HepG2 (cell line): Measurements from ENCODE around the gene ESRRG.

ENCODE experiments used
- CEBPB ChIP-seq: IDR thresholded peaks from 2 replicates; pipeline ENCODE4 v1.6.1; 2011; ENCODE audit warnings: low read depth, low read length, improper control_type of control experiment, borderline replicate concordance
- CREB1 ChIP-seq, 2 experiments: fragments of 450-650 bp in 1 of 2; IDR thresholded peaks; 2 replicates each; pipeline ENCODE4 v1.6.1; 2016 to 2017; ENCODE audit warnings: control low read depth in 1 of 2, mild to moderate bottlenecking in 1 of 2, missing compliant biosample characterization in 1 of 2, missing genetic modification characterization in 1 of 2
- CTCF ChIP-seq: sonication (generic); formaldehyde crosslinking; IDR thresholded peaks from 2 replicates; pipeline ENCODE4 v1.5.0; 2020; ENCODE audit warnings: mild to moderate bottlenecking, missing genetic modification reagents, moderate library complexity
- EZH2 ChIP-seq: conservative IDR thresholded peaks from 2 replicates; pipeline ENCODE4 v1.6.1; 2012; ENCODE audit warnings: mild to moderate bottlenecking, low read depth, low read length, moderate library complexity
- MTA1 ChIP-seq: sonication (generic); formaldehyde crosslinking; IDR thresholded peaks from 2 replicates; pipeline ENCODE4 v1.4.0; 2020; ENCODE audit warnings: missing genetic modification reagents, mild to moderate bottlenecking, borderline replicate concordance
- PBX3 ChIP-seq: sonication (generic); formaldehyde crosslinking; IDR thresholded peaks from 2 replicates; pipeline ENCODE4 v1.8.1; 2023; ENCODE audit warnings: missing genetic modification reagents, inconsistent platforms, borderline replicate concordance
- SP2 ChIP-seq: sonication (generic); formaldehyde crosslinking; IDR thresholded peaks from 2 replicates; pipeline ENCODE4 v1.5.1; 2020; ENCODE audit warnings: mild to moderate bottlenecking, missing genetic modification reagents
- YEATS4 ChIP-seq: sonication (generic); formaldehyde crosslinking; IDR thresholded peaks from 2 replicates; pipeline ENCODE4 v1.4.0; 2020; ENCODE audit warnings: missing genetic modification reagents, borderline replicate concordance
- ZBTB1 ChIP-seq: sonication (generic); formaldehyde crosslinking; IDR thresholded peaks from 2 replicates; pipeline ENCODE4 v1.4.0; 2020; ENCODE audit warnings: missing genetic modification reagents, borderline replicate concordance
- ZFP1 ChIP-seq: IDR thresholded peaks from 2 replicates; pipeline ENCODE4 v1.6.1; 2016
- ZNF281 ChIP-seq: sonication (generic); formaldehyde crosslinking; IDR thresholded peaks from 2 replicates; pipeline ENCODE4 v1.4.0; 2020; ENCODE audit warnings: missing genetic modification reagents, borderline replicate concordance
- ZNF7 ChIP-seq: IDR thresholded peaks from 2 replicates; pipeline ENCODE4 v1.6.1; 2016; ENCODE audit warnings: missing biosample characterization, missing genetic modification reagents
- ZNF737 ChIP-seq: sonication (generic); formaldehyde crosslinking; IDR thresholded peaks from 2 replicates; pipeline ENCODE4 v1.5.0; 2020; ENCODE audit warnings: missing genetic modification reagents, mild to moderate bottlenecking, borderline replicate concordance

- TF ChIP-seq ZBTB1, result no peak
- no peak for TF ChIP-seq PBX3
- TF ChIP-seq EZH2, result no peak
- no peak for TF ChIP-seq MTA1 (CRISPR knock-in tag)
- no peak for TF ChIP-seq CTCF (CRISPR knock-in tag)
- no peak for TF ChIP-seq CREB1 (IDR thresholded peaks at IDR 0.05)
- TF ChIP-seq CREB1 (CRISPR knock-in tag; IDR thresholded peaks at IDR 0.05), result no peak
- TF ChIP-seq SP2 (CRISPR knock-in tag), result no peak
- no peak for TF ChIP-seq ZFP1 (CRISPR knock-in tag)
- TF ChIP-seq ZNF7, result no peak
- TF ChIP-seq ZNF281, result no peak
- no peak for TF ChIP-seq YEATS4 (CRISPR knock-in tag)
- TF ChIP-seq CEBPB, result no peak
- no peak for TF ChIP-seq ZNF737 (CRISPR knock-in tag)
Measured at GRCh38 chr1:216587715-216588114, 135.5 kb downstream of the ESRRG start.
